ENCODE measurements around the gene TOX2. TPM values are rescaled to one million over a fixed set of nuclear protein-coding genes. Genes with fewer than 3 reads are reported as not detected.

TOX2 gene
- total RNA-seq, 2 experiments from 2014 or later, result 0.23 TPM; not detected in 1

DNA sequence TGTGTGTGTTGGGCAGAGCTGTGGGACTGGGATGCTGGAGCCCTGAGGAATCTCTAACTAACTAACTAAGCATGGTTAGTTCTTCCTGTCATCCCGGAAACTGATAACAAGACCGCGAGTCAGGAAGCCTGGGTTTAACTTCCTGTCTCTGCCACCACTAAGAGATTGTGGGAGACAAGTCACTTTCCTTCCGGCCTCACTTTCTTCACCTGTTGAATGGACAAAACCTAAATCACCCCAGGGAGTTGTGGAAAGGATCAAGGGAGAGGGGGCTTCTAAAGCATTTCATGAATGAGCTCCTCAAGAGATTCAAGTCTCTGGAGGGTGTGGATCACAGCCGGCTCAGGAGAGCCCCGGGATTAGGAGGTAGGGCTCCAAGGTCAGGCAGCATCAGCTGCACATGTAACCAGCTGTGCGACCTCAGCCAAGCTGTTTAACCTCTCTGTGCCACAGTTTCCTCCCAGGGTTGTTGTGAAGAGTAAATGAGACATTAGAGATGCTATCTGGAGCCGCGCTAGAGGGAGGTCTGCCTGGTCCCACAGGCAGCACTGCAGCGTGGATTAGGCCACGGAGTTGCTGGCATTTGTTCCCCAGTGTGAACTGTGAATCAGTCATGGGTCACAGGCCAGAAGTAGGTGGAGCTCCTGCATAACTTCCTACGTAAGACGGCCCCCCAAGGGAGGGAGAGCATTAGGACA, 105.1 kb downstream of the TOX2 start:
- ChIA-PET CTCF (ENCODE audit: unreplicated experiment) (no interaction called here), POLR2A (interaction anchor here (0.6 kb wide), 1 partner anchor 228 kb away, joined by 3 read pairs; no protein-coding TSS in a partner anchor)
- Histone ChIP-seq H2AFZ (ENCODE audit: low read length) (no peak overlapping the region), H3K4me1 (ENCODE audit: insufficient read depth, low read length, poor library complexity, severe bottlenecking) (no peaks in the 10 kb centered on the region), H3K36me3 (ENCODE audit: insufficient read depth, low read length) (no peaks in the 10 kb centered on the region), H3K4me3 (ENCODE audit: low read depth, low read length, poor library complexity, severe bottlenecking) (no peak overlapping the region), H3K4me2 (ENCODE audit: low read length) (no peak overlapping the region), H4K20me1 (ENCODE audit: insufficient read depth, low read length) (no peaks in the 10 kb centered on the region), H3K9me2 (ENCODE audit: insufficient read depth, low read length) (no peaks in the 10 kb centered on the region), H3K9me3 (ENCODE audit: low read length) (no peaks in the 10 kb centered on the region), H3K27ac (ENCODE audit: low read depth, low read length, poor library complexity, severe bottlenecking) (no peak overlapping the region), H3K79me2 (ENCODE audit: insufficient read depth, low read depth, low read length) (no peaks in the 10 kb centered on the region)
- intact Hi-C loops (cut with micrococcal nuclease; ENCODE audit: unreplicated experiment), result no loop called here
- BruUV-seq (replicated peaks), result no TSS peak
- TF ChIP-seq EZH2phosphoT487 (IDR thresholded peaks at IDR 0.05; ENCODE audit: borderline replicate concordance, low read depth, low read length), result no peak
- TF ChIP-seq, protein P1, sequence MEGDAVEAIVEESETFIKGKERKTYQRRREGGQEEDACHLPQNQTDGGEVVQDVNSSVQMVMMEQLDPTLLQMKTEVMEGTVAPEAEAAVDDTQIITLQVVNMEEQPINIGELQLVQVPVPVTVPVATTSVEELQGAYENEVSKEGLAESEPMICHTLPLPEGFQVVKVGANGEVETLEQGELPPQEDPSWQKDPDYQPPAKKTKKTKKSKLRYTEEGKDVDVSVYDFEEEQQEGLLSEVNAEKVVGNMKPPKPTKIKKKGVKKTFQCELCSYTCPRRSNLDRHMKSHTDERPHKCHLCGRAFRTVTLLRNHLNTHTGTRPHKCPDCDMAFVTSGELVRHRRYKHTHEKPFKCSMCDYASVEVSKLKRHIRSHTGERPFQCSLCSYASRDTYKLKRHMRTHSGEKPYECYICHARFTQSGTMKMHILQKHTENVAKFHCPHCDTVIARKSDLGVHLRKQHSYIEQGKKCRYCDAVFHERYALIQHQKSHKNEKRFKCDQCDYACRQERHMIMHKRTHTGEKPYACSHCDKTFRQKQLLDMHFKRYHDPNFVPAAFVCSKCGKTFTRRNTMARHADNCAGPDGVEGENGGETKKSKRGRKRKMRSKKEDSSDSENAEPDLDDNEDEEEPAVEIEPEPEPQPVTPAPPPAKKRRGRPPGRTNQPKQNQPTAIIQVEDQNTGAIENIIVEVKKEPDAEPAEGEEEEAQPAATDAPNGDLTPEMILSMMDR (conservative IDR thresholded peaks at IDR 0.05; ENCODE audit: low read length), result no peak
- DNase-seq (ENCODE audit: low spot score), result no peak

GRCh38 chr20:44020406-44021148, 105.9 kb downstream of the TOX2 start:
- Histone ChIP-seq H3K9me3 (ENCODE audit: low read length) (no peaks in the 10 kb centered on the region), H3K9me2 (ENCODE audit: insufficient read depth, low read length) (no peaks in the 10 kb centered on the region), H2AFZ (ENCODE audit: low read length) (no peak overlapping the region), H3K4me1 (ENCODE audit: insufficient read depth, low read length, poor library complexity, severe bottlenecking) (no peaks in the 10 kb centered on the region), H4K20me1 (ENCODE audit: insufficient read depth, low read length) (no peaks in the 10 kb centered on the region), H3K36me3 (ENCODE audit: insufficient read depth, low read length) (no peaks in the 10 kb centered on the region), H3K79me2 (ENCODE audit: insufficient read depth, low read depth, low read length) (no peaks in the 10 kb centered on the region), H3K4me3 (ENCODE audit: low read depth, low read length, poor library complexity, severe bottlenecking) (no peak overlapping the region), H3K4me2 (ENCODE audit: low read length) (no peak overlapping the region), H3K27ac (ENCODE audit: low read depth, low read length, poor library complexity, severe bottlenecking) (no peak overlapping the region)
- no peak for DNase-seq (ENCODE audit: low spot score)
- intact Hi-C loops (cut with micrococcal nuclease; ENCODE audit: unreplicated experiment), result no loop called here
- no TSS peak for BruUV-seq (replicated peaks)
- TF ChIP-seq EZH2phosphoT487 (IDR thresholded peaks at IDR 0.05; ENCODE audit: borderline replicate concordance, low read depth, low read length), result no peak
- TF ChIP-seq, protein P1 (conservative IDR thresholded peaks at IDR 0.05; ENCODE audit: low read length), result no peak
- POLR2A ChIA-PET, result no interaction called here
- CTCF ChIA-PET (ENCODE audit: unreplicated experiment), result no interaction called here

- no peak overlapping the region for H2AFZ ChIP-seq (ENCODE audit: low read length)
- no peaks in the 10 kb centered on the region for H3K9me3 ChIP-seq (ENCODE audit: low read length)
- H3K27ac ChIP-seq (ENCODE audit: low read depth, low read length, poor library complexity, severe bottlenecking), result no peak overlapping the region
- TF ChIP-seq EZH2phosphoT487 (IDR thresholded peaks at IDR 0.05; ENCODE audit: borderline replicate concordance, low read depth, low read length), result no peak
- TF ChIP-seq, protein P1 (conservative IDR thresholded peaks at IDR 0.05; ENCODE audit: low read length), result no peak
- DNase-seq (ENCODE audit: low spot score), result no peak
- no peak overlapping the region for H3K4me2 ChIP-seq (ENCODE audit: low read length)
- no peaks in the 10 kb centered on the region for H3K4me1 ChIP-seq (ENCODE audit: insufficient read depth, low read length, poor library complexity, severe bottlenecking)
- POLR2A ChIA-PET, result no interaction called here
- H3K9me2 ChIP-seq (ENCODE audit: insufficient read depth, low read length), result no peaks in the 10 kb centered on the region
- H3K79me2 ChIP-seq (ENCODE audit: insufficient read depth, low read depth, low read length), result no peaks in the 10 kb centered on the region
- no peaks in the 10 kb centered on the region for H4K20me1 ChIP-seq (ENCODE audit: insufficient read depth, low read length)
- BruUV-seq (replicated peaks), result no TSS peak
- H3K4me3 ChIP-seq (ENCODE audit: low read depth, low read length, poor library complexity, severe bottlenecking), result no peak overlapping the region
- CTCF ChIA-PET (ENCODE audit: unreplicated experiment), result no interaction called here
- intact Hi-C loops (cut with micrococcal nuclease; ENCODE audit: unreplicated experiment), result no loop called here
- no peaks in the 10 kb centered on the region for H3K36me3 ChIP-seq (ENCODE audit: insufficient read depth, low read length)
Measured at GRCh38 chr20:44021186-44021585, 106.5 kb downstream of the TOX2 start.
